ENCODE results near the gene RABGEF1.
"Not testable (repeated sequence)": the region's sequence is repeated elsewhere in the genome, so short reads cannot be mapped to it uniquely, and the experiment has no call there.

RABGEF1 gene

GRCh38 chr7:66817208-66817795 is 76.8 kb downstream of the RABGEF1 start:
- not testable (repeated sequence) for DNase-seq

DNA sequence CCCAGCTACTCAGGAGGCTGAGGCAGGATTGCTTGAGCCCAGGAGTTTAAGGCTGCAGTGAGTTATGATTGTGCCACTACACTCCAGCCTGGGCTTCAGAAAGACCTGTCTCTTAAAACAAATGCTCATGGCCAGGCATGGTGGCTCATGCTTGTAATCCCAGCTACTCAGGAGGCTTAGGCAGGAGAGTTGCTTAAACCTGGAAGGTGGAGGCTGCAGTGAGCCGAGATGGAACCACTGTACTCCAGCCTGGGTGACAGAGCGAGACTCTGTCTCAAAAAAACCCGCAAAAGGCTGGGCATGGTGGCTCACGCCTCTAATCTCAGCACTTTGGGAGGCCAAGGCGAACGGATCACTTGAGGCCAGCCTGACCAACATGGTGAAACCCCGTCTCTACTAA is 77.4 kb downstream of the RABGEF1 start:
- not testable (repeated sequence) for DNase-seq

GRCh38 chr7:66824041-66824440 is 83.5 kb downstream of the RABGEF1 start:
- DNase-seq, result no peak

DNA sequence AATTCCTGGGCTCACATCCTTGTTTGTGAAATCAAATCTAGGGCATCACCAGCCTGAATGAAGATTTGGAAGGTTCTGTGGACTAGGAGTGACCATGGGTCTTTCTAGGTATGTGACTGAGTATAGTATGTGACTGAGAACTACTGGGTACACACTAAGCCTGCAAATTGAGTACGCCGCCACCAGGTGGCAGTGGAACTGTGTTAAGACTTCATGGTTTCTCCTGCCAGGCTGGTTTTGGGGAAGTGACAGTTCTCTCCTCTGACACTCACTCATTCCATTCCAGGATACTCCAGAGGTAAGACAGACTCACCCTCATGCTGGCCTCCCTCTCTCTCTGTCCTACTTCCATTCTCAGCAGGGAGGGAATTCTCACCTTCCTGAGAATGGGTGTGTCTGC is 85.0 kb downstream of the RABGEF1 start:
- not testable (repeated sequence) for DNase-seq

DNA sequence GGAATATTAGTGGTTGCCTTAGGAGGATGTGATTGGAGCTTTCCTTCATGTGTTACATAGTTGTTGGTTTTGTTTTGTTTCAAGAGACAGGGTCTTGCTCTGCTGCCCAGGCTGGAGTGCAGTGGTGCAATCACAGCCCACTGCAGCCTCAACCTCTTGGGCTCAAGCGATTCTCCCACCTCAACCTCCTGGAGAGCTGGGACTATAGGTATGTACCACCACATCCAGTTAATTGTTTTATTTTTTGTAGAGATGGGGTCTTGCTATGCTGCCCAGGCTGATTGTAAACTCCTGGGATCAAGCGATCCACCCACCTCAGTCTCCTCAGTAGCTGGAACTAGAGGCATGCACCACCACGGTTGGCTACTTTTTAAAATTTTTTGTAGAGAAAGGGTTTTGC is 86.1 kb downstream of the RABGEF1 start:
- no peak for DNase-seq

GRCh38 chr7:66830976-66831375 is 90.4 kb downstream of the RABGEF1 start:
- DNase-seq, result not testable (repeated sequence)

GRCh38 chr7:66832531-66833351 is 92.2 kb downstream of the RABGEF1 start:
- no peak for DNase-seq

DNA sequence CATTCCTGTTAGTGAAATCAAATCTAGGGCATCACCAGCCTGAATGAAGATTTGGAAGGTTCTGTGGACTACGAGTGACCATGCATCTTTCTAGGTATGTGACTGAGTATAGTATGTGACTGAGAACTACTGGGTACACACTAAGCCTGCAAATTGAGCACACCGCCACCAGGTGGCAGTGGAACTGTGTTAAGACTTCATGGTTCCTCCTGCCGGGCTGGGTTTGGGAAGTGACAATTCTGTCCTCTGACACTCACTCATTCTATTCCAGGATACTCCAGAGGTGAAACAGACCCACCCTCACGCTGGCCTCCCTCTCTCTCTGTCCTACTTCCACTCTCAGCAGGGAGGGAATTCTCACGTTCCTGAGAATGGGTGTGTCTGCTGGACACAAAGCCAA is 96.5 kb downstream of the RABGEF1 start:
- DNase-seq, result no peak

GRCh38 chr7:66837661-66838060 is 97.1 kb downstream of the RABGEF1 start:
- no peak for DNase-seq

DNA sequence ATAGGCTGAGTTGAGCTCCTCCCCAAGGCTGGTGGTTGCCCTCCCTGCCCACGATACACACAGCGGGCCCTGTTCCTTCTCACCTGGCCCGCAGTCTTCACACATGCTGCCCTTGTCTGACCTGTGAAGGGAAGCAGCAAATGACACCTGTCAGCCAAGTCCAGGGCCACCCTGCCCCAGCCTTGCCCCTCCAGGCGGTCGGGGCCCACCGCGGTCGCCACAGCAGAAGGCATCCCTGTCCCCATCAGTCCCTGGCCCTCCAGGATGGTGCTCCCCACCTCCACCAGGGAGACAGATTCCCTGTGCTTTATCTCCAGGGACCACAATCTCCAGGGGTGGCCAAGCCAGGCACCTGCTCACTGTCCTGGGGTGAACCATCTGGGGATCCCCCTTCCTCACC is 99.3 kb downstream of the RABGEF1 start:
- DNase-seq, result no peak

DNA sequence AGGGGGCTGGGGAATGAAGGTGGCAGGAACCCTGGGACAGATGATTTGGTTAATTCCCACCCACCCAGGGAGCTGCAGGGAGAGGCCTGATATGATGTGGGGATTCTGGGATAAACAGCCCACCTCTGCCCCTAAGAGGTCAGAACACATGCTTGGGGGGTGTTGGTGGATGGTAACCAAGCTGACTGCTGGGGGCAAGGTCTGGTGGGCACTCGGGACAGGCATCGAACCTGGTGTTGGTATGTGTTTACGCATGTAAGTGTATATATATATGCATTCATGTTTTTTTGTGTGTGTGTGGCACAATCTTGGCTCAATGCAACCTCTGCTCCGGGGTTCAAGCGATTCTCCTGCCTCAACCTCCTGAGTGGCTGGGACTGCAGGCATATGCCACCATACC is 99.8 kb downstream of the RABGEF1 start:
- no peak for DNase-seq

DNA sequence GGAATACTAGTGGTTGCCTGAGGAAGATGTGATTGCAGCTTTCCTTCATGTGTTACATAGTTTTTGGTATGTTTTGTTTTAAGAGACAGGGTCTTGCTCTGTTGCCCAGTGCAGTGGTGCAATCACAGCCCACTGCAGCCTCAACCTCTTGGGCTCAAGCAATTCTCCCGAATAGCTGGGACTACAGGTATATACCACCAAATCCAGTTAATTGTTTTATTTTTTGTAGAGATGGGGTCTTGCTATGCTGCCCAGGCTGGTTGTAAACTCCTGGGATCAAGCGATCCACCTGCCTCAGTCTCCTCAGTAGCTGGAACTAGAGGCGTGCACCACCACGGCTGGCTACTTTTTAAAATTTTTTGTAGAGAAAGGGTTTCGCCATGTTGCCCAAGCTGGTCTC is 101.4 kb downstream of the RABGEF1 start:
- DNase-seq, result no peak

GRCh38 chr7:66843492-66843891 is 103.0 kb downstream of the RABGEF1 start:
- DNase-seq, result not testable (repeated sequence)

GRCh38 chr7:66844552-66845378 is 104.2 kb downstream of the RABGEF1 start:
- peak; percentile 98 for DNase-seq

DNA sequence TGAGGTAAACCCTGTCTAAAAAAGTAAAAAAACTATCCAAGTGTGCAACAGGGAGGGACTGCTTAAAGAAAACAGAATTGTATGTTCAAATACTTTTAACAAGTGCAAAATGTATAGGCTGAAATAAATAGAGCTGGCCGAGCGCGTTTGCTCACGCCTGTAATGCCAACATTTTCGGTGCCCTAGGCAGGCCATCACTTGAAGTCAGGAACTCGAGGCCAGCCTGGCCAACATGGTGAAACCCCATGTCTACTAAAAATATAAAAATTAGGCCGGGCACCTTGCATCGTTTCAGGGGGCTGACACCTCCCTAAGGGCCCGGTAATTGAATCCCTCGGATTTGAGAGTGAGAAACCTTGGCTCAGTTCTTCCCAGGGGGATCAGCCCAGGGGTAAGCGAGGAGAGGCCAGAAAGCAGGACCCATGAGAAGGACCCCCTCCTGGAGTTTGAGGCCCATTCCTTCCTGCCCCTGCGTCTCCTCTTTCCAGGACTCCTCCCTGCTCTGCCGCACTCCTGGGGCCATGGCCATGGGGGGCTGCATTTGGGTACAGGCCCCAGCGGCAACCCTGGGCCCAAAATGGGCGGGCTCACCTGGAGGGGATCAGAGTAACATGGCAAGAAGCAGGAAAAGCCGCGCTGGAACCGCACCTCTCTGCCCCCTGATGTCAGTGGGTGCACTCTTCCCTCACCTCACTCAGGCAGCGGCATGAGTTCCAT is 105.0 kb downstream of the RABGEF1 start:
- DNase-seq, result no peak

- not testable (repeated sequence) for DNase-seq
These were observed 105.5 kb downstream of the RABGEF1 start for GRCh38 chr7:66846096-66846445.

- not testable (repeated sequence) for DNase-seq
These were observed 107.0 kb downstream of the RABGEF1 start for GRCh38 chr7:66847523-66847855.

DNA sequence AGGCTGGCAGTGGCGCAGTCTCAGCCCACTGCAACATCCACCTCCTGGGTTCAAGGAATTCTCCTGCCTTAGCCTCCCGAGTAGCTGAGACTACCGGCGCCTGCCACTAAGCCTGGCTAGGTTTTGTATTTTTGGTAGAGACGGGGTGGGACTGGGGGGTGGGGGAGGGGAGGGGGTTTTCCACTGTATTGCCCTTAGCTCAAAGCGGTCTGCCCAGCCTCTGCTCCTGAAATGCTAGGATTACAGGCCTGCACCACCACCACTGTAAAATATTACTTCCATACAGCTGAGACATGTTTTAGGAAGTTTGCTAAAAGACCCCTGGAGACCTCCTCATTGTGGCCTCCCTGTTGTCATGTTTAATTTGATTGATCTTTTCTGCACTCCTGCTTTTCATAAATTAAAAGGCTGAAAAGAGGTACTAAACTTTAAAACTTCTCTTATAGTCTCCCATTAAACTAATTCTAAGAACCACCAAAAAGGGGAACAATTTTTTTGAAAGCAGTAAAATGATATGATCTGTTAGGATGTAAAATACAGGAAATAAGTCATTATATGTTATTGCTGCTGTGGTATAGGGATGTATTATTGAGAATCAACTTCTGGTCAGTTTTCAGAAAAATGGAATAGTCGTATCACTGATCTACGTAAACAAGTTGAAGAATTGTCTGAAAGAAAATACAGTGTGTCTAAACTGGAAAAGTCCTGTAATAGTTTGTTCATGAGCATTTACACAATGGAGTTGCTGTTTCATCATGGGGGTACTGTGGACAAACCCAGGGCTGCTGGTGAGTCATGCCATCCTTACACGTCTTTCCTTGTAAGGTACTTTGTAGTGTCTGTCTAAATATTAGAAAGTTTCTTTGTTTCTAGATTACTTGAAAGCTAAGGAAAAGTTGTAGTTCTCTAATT is 107.6 kb downstream of the RABGEF1 start:
- no peak for DNase-seq

GRCh38 chr7:66859339-66859738 is 118.8 kb downstream of the RABGEF1 start:
- no peak for DNase-seq

DNA sequence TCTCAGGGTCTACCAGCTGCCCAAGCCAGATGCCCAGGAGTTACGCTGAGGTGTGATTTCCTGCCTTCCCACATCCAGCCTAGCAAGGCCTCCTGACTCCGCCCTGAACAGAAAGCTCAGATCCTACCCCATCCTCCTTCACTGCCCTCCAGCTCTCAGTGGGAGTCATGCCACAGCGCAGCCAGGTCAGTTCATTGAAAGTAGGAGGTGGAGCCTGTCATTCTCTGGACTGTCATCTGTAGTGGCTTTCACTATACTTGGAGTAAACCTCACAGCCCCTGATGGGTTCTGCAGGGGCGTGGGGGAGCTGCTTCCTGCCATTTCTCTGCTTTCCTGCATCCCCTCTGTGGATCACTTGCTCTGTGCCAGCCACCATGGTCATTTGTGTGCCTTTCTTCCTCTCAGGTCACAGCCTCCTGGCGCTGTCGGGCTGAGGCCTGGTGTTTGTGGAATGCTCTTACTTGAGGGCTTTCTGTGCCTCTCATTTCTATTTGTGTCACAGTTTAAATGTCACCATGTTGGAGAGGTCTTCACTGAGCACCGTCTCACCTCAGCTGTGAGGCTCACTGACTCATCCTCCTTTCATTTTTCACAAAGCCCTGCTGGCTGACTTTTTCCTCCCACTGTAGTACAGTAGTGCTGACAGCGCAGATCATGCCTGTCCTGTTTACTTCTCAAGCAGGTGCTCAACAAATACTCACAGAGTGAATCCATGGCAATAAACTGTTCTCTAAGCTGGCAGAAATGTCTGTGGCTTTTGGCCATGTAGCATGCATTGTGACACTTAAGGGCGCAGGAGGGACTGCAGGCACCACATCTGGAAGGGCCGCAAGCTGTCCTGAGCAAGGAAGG is 119.5 kb downstream of the RABGEF1 start:
- DNase-seq, result no peak

DNA sequence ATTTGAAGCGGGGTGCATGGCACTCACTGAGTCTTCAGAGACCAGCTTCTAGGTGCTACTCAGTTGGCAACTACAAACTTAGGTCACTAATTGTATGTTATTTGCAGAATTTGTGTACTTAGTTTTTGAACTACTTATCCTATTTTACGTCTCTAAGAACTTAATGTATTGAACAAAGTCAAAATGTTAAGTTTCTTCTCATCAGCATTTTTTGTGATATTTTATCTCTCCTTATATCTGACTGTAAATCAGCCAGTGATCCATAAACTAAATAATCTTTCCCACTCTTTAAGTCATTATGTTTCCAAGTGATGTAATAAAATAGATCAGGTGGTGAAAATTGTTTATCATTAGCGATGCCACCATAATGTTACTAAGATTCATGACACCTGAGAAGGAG is 120.2 kb downstream of the RABGEF1 start:
- no peak for DNase-seq

All from midbrain (tissue), 1 donor.